ENCODE data around the gene POLR3B. TPM values are rescaled to one million over a fixed set of nuclear protein-coding genes. Genes with fewer than 3 reads are reported as not detected.

Gene POLR3B
- total RNA-seq, 1 donor from 2014 or later, result 7.5 TPM

- no peaks in the 10 kb centered on the region for H3K36me3 Mint-ChIP-seq (ENCODE audit: low read depth, unreplicated experiment)
- peaks cover 7% of the 10 kb centered on the region for H3K4me1 Mint-ChIP-seq (ENCODE audit: unreplicated experiment)
- DNase-seq (ENCODE audit: low spot score), result no peak
- no peaks in the 10 kb centered on the region for H3K9me3 Mint-ChIP-seq (ENCODE audit: unreplicated experiment)
- TF ChIP-seq CTCF (IDR thresholded peaks at IDR 0.05; ENCODE audit: unreplicated experiment), result no peak
- H3K4me3 Mint-ChIP-seq (ENCODE audit: unreplicated experiment), result no peak overlapping the region
- H3K27ac Mint-ChIP-seq (ENCODE audit: unreplicated experiment), result no peak overlapping the region
- no peaks in the 10 kb centered on the region for H3K27me3 Mint-ChIP-seq (ENCODE audit: unreplicated experiment)
Measured at GRCh38 chr12:106446419-106447092, 89.0 kb downstream of the POLR3B start.

GRCh38 chr12:106452309-106452708, 94.8 kb downstream of the POLR3B start:
- TF ChIP-seq CTCF (IDR thresholded peaks at IDR 0.05; ENCODE audit: unreplicated experiment), result no peak
- DNase-seq (ENCODE audit: low spot score), result no peak
- Mint-ChIP-seq H3K4me1 (ENCODE audit: unreplicated experiment) (no peaks in the 10 kb centered on the region), H3K9me3 (ENCODE audit: unreplicated experiment) (no peaks in the 10 kb centered on the region), H3K27me3 (ENCODE audit: unreplicated experiment) (no peaks in the 10 kb centered on the region), H3K27ac (ENCODE audit: unreplicated experiment) (no peak overlapping the region), H3K36me3 (ENCODE audit: low read depth, unreplicated experiment) (no peaks in the 10 kb centered on the region), H3K4me3 (ENCODE audit: unreplicated experiment) (no peak overlapping the region)

GRCh38 chr12:106455111-106455510, 97.6 kb downstream of the POLR3B start:
- TF ChIP-seq CTCF (IDR thresholded peaks at IDR 0.05; ENCODE audit: unreplicated experiment), result no peak
- Mint-ChIP-seq H3K9me3 (ENCODE audit: unreplicated experiment) (no peaks in the 10 kb centered on the region), H3K36me3 (ENCODE audit: low read depth, unreplicated experiment) (no peaks in the 10 kb centered on the region), H3K27ac (ENCODE audit: unreplicated experiment) (no peak overlapping the region), H3K27me3 (ENCODE audit: unreplicated experiment) (no peaks in the 10 kb centered on the region), H3K4me1 (ENCODE audit: unreplicated experiment) (no peaks in the 10 kb centered on the region), H3K4me3 (ENCODE audit: unreplicated experiment) (no peak overlapping the region)
- no peak for DNase-seq (ENCODE audit: low spot score)

GRCh38 chr12:106459124-106459523, 101.6 kb downstream of the POLR3B start:
- H3K27ac Mint-ChIP-seq (ENCODE audit: unreplicated experiment), result no peak overlapping the region
- no peak for DNase-seq (ENCODE audit: low spot score)
- peaks cover 6% of the 10 kb centered on the region for H3K36me3 Mint-ChIP-seq (ENCODE audit: low read depth, unreplicated experiment)
- TF ChIP-seq CTCF (IDR thresholded peaks at IDR 0.05; ENCODE audit: unreplicated experiment), result no peak
- no peaks in the 10 kb centered on the region for H3K4me1 Mint-ChIP-seq (ENCODE audit: unreplicated experiment)
- H3K27me3 Mint-ChIP-seq (ENCODE audit: unreplicated experiment), result no peaks in the 10 kb centered on the region
- no peak overlapping the region for H3K4me3 Mint-ChIP-seq (ENCODE audit: unreplicated experiment)
- H3K9me3 Mint-ChIP-seq (ENCODE audit: unreplicated experiment), result no peaks in the 10 kb centered on the region

GRCh38 chr12:106459534-106459933, 102.0 kb downstream of the POLR3B start:
- no peak overlapping the region for H3K4me3 Mint-ChIP-seq (ENCODE audit: unreplicated experiment)
- peaks cover 6% of the 10 kb centered on the region for H3K36me3 Mint-ChIP-seq (ENCODE audit: low read depth, unreplicated experiment)
- H3K27me3 Mint-ChIP-seq (ENCODE audit: unreplicated experiment), result no peaks in the 10 kb centered on the region
- no peaks in the 10 kb centered on the region for H3K9me3 Mint-ChIP-seq (ENCODE audit: unreplicated experiment)
- H3K4me1 Mint-ChIP-seq (ENCODE audit: unreplicated experiment), result no peaks in the 10 kb centered on the region
- no peak for DNase-seq (ENCODE audit: low spot score)
- no peak for TF ChIP-seq CTCF (IDR thresholded peaks at IDR 0.05; ENCODE audit: unreplicated experiment)
- no peak overlapping the region for H3K27ac Mint-ChIP-seq (ENCODE audit: unreplicated experiment)

All from endothelial cell (in vitro differentiated cells).